KG1 (cell line): Measurements from ENCODE around the gene TAS2R20.

Source experiments
- DNase-seq: peaks from one replicate; lab custom pipeline; 2025; lab: John Stamatoyannopoulos, UW

Gene TAS2R20

GRCh38 chr12:10959804-10960203 lies 38.3 kb downstream of the TAS2R20 start:
- DNase-seq: no peak

- no peak for DNase-seq
These were observed 40.4 kb downstream of the TAS2R20 start for GRCh38 chr12:10957741-10958140.

- no peak for DNase-seq
These were observed 42.0 kb downstream of the TAS2R20 start for GRCh38 chr12:10956085-10956484.

GRCh38 chr12:10952645-10953044 lies 45.5 kb downstream of the TAS2R20 start:
- no peak for DNase-seq
